Activated B cell treated with CpG ODN at 0.5 μM for 24 hours (primary cell): ENCODE measurements around the gene TEFM. TPM values are rescaled to one million over a fixed set of nuclear protein-coding genes. Genes with fewer than 3 reads are reported as not detected.

Source experiments
- ATAC-seq: fragments of 200-7000 bp; cut with Tn5 transposase; one replicate; pipeline ENCODE4 v1.10.0; 2021; ENCODE audit warnings: low read depth, mild to moderate bottlenecking, moderate library complexity
- CTCF ChIA-PET: fragments of 350-600 bp; sonication (Branson Sonifier 250); formaldehyde crosslinking; loops from one replicate; lab custom pipeline; 2021; ENCODE audit warnings: antibody characterized with exemption; lab: Charles Lee
- POLR2A ChIA-PET: fragments of 350-600 bp; sonication (Branson Sonifier 250); formaldehyde crosslinking; loops from one replicate; lab custom pipeline; 2021; ENCODE audit warnings: antibody characterized with exemption; lab: Charles Lee
- DNase-seq: peaks from one replicate; pipeline ENCODE4 v3.0.0; 2022
- H3K27ac Mint-ChIP-seq: one replicate; pipeline ENCODE4 v1.8.0; 2020; ENCODE audit warnings: mixed read lengths
- H3K27me3 Mint-ChIP-seq: one replicate; pipeline ENCODE4 v1.8.0; 2021; ENCODE audit warnings: mixed read lengths
- H3K36me3 Mint-ChIP-seq: one replicate; pipeline ENCODE4 v1.8.0; 2021; ENCODE audit warnings: low read depth, mixed read lengths
- H3K4me1 Mint-ChIP-seq: one replicate; pipeline ENCODE4 v1.8.0; 2021; ENCODE audit warnings: mixed read lengths
- H3K4me3 Mint-ChIP-seq: one replicate; pipeline ENCODE4 v1.8.0; 2020; ENCODE audit warnings: mild to moderate bottlenecking, mixed read lengths
- H3K9me3 Mint-ChIP-seq: one replicate; pipeline ENCODE4 v1.8.0; 2020; ENCODE audit warnings: mixed read lengths
- CTCF ChIP-seq: fragments of 200-600 bp; IDR thresholded peaks from one replicate; pipeline ENCODE4 v1.8.0; 2022; ENCODE audit warnings: antibody characterized with exemption, mild to moderate bottlenecking
- intact Hi-C: fragments of 100-400 bp; cut with micrococcal nuclease; formaldehyde crosslinking; loops from one replicate; pipeline ENCODE4 v1.15.1; 2024
- total RNA-seq: library from RNA; stranded (reverse); gene quantifications from 2 replicates; pipeline ENCODE4 v1.2.3, GENCODE V29; 2022

TEFM gene
- total RNA-seq, 1 donor from 2014 or later = 23.0 TPM

GRCh38 chr17:30854146-30854545 lies 51.9 kb downstream of the TEFM start:
- DNase-seq = no peak
- intact Hi-C loops = no loop called here
- no peak overlapping the region for H3K27ac Mint-ChIP-seq
- H3K36me3 Mint-ChIP-seq = peaks cover 16% of the 10 kb centered on the region
- no peaks in the 10 kb centered on the region for H3K4me1 Mint-ChIP-seq
- TF ChIP-seq CTCF = no peak
- no peak for ATAC-seq
- CTCF ChIA-PET = interaction anchor here (0.7 kb wide), 1 partner anchor 644 kb away, joined by 3 read pairs; no protein-coding TSS in a partner anchor
- no peak overlapping the region for H3K4me3 Mint-ChIP-seq
- POLR2A ChIA-PET = interaction anchor here (0.7 kb wide), 1 partner anchor 12 kb away, joined by 6 read pairs; no protein-coding TSS in a partner anchor
- H3K27me3 Mint-ChIP-seq = no peaks in the 10 kb centered on the region
- H3K9me3 Mint-ChIP-seq = no peaks in the 10 kb centered on the region

Other genes starting within 250 kb of the TEFM start
- 53.5 and 54.9 TPM in 2 replicates for gene CRLF3, start 81.5 kb downstream of the TEFM start, total RNA-seq
- gene ATAD5, start 74.3 kb downstream of the TEFM start, total RNA-seq = 6.6 and 8.7 TPM in 2 replicates
- 16.0 and 16.9 TPM in 2 replicates for gene ADAP2, start 15.7 kb upstream of the TEFM start, total RNA-seq
- gene RNF135, start 64.8 kb upstream of the TEFM start, total RNA-seq = 16.7 and 18.5 TPM in 2 replicates
- gene NF1, start 188.7 kb upstream of the TEFM start, total RNA-seq = 27.3 and 27.4 TPM in 2 replicates